Keratinocyte (primary cell): ENCODE measurements around the gene RGS7BP.

Source experiments
- EZH2 ChIP-seq: IDR thresholded peaks from one replicate; pipeline ENCODE4 v1.6.1; 2012; ENCODE audit warnings: inconsistent platforms, mild to moderate bottlenecking, low read length, moderate library complexity
- TF ChIP-seq, protein P1 (sequence below), 3 experiments: IDR thresholded peaks in 1 of 3; conservative IDR thresholded peaks in 1 of 3; optimal IDR thresholded peaks in 1 of 3; 2 replicates in 2 of 3; 3 replicates in 1 of 3; pipeline versions ENCODE3 to v1.5.1; 2011; ENCODE audit warnings: low read length in 3 of 3, mild to moderate bottlenecking in 3 of 3, moderate library complexity in 2 of 3, control low read depth in 1 of 3, inconsistent platforms in 1 of 3; ENCODE audit not compliant: insufficient read depth in 2 of 3; ENCODE audit errors: extremely low read depth in 1 of 3

DNA sequence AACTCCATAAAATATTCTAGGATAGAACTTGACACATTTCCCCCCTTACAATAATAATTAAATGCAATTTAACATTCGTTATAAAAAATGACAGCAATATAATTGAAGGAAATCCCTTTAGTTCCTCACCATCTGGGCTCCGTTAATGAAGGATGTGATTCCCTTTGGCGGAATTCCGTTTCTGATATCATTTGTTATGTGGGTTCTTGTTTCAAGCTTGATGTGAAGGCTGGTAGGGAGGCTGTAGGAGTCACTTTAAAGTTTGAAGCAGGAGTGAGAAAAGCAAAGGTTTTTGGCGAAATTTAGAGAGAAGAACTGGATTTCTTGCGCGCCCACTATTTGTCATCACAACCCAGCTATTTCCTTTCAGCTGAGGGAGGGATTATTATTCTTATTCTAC lies 4.0 kb downstream of the RGS7BP start:
- TF ChIP-seq, protein P1, sequence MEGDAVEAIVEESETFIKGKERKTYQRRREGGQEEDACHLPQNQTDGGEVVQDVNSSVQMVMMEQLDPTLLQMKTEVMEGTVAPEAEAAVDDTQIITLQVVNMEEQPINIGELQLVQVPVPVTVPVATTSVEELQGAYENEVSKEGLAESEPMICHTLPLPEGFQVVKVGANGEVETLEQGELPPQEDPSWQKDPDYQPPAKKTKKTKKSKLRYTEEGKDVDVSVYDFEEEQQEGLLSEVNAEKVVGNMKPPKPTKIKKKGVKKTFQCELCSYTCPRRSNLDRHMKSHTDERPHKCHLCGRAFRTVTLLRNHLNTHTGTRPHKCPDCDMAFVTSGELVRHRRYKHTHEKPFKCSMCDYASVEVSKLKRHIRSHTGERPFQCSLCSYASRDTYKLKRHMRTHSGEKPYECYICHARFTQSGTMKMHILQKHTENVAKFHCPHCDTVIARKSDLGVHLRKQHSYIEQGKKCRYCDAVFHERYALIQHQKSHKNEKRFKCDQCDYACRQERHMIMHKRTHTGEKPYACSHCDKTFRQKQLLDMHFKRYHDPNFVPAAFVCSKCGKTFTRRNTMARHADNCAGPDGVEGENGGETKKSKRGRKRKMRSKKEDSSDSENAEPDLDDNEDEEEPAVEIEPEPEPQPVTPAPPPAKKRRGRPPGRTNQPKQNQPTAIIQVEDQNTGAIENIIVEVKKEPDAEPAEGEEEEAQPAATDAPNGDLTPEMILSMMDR (optimal IDR thresholded peaks at IDR 0.05 in 1 of 3, IDR thresholded peaks at IDR 0.05 in 1 of 3, conservative IDR thresholded peaks at IDR 0.05 in 1 of 3; ENCODE audit: extremely low read depth in 1 of 3, insufficient read depth in 2 of 3, low read length in 3 of 3), result no peak
- no peak for TF ChIP-seq EZH2
